ENCODE measurements around the gene CFAP54. TPM values are rescaled to one million over a fixed set of nuclear protein-coding genes. Genes with fewer than 3 reads are reported as not detected.

Gene CFAP54
- total RNA-seq, 1 donor from 2014 or later = 0.64 TPM

DNA sequence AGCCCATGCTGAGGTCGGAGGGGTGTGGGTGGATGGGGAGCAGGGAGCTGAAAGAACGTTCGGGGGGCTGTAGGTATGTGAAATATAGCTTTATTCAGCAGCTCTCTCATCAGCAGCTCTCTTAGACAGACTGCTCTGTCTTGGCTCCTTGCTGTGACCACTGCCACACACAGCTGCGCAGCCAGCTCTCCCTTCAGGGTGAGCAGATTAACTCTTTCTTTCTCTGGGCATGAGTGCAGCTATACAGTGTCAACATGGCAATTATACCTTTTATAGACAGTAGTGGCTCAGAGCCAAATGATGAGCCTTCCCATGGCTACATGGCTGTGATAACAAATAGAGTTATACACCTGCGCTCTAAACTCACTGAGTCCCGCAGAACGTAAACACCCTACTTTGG lies 280.0 kb downstream of the CFAP54 start:
- CTCF ChIA-PET = no interaction called here
- no peak overlapping the region for H3K4me3 Mint-ChIP-seq
- no peak for ATAC-seq (ENCODE audit: low read depth)
- H3K9me3 Mint-ChIP-seq = peaks cover 4% of the 10 kb centered on the region
- H3K27me3 Mint-ChIP-seq = peaks cover 11% of the 10 kb centered on the region
- POLR2A ChIA-PET = no interaction called here
- H3K27ac Mint-ChIP-seq = no peak overlapping the region
- no peaks in the 10 kb centered on the region for H3K4me1 Mint-ChIP-seq
- DNase-seq = no peak
- intact Hi-C loops (cut with micrococcal nuclease) = no loop called here
- H3K36me3 Mint-ChIP-seq (ENCODE audit: low read depth) = no peaks in the 10 kb centered on the region
- no peak for TF ChIP-seq CTCF (IDR thresholded peaks at IDR 0.05)

- no peak for ATAC-seq (ENCODE audit: low read depth)
- CTCF ChIA-PET = no interaction called here
Measured at GRCh38 chr12:96770219-96771102, 281.1 kb downstream of the CFAP54 start.

GRCh38 chr12:96773031-96773430 lies 283.7 kb downstream of the CFAP54 start:
- ChIA-PET CTCF (no interaction called here), POLR2A (no interaction called here)
- H3K36me3 Mint-ChIP-seq (ENCODE audit: low read depth) = no peaks in the 10 kb centered on the region
- TF ChIP-seq CTCF (IDR thresholded peaks at IDR 0.05) = no peak
- H3K4me3 Mint-ChIP-seq = no peak overlapping the region
- peaks cover 2% of the 10 kb centered on the region for H3K27me3 Mint-ChIP-seq
- peaks cover 4% of the 10 kb centered on the region for H3K9me3 Mint-ChIP-seq
- intact Hi-C loops (cut with micrococcal nuclease) = no loop called here
- H3K4me1 Mint-ChIP-seq = no peaks in the 10 kb centered on the region
- ATAC-seq (ENCODE audit: low read depth) (no peak), DNase-seq (no peak)
- no peak overlapping the region for H3K27ac Mint-ChIP-seq

More at GRCh38 chr12:96770219-96771102, 281.1 kb downstream of the CFAP54 start:
- Mint-ChIP-seq H3K9me3 (peaks cover 4% of the 10 kb centered on the region), H3K27ac (no peak overlapping the region), H3K36me3 (ENCODE audit: low read depth) (no peaks in the 10 kb centered on the region), H3K27me3 (peaks cover 11% of the 10 kb centered on the region), H3K4me1 (no peaks in the 10 kb centered on the region), H3K4me3 (no peak overlapping the region)
- POLR2A ChIA-PET = no interaction called here
- intact Hi-C loops (cut with micrococcal nuclease) = no loop called here
- DNase-seq = no peak
- TF ChIP-seq CTCF (IDR thresholded peaks at IDR 0.05) = no peak

- Mint-ChIP-seq H3K27ac (no peak overlapping the region), H3K4me3 (no peak overlapping the region), H3K36me3 (ENCODE audit: low read depth) (no peaks in the 10 kb centered on the region), H3K27me3 (peaks cover 4% of the 10 kb centered on the region), H3K4me1 (no peaks in the 10 kb centered on the region), H3K9me3 (peaks cover 4% of the 10 kb centered on the region)
- DNase-seq (no peak), ATAC-seq (ENCODE audit: low read depth) (no peak)
- TF ChIP-seq CTCF (IDR thresholded peaks at IDR 0.05) = no peak
- intact Hi-C loops (cut with micrococcal nuclease) = no loop called here
- CTCF ChIA-PET = no interaction called here
- POLR2A ChIA-PET = no interaction called here
Measured at GRCh38 chr12:96774496-96775256, 285.3 kb downstream of the CFAP54 start.

- intact Hi-C loops (cut with micrococcal nuclease) = no loop called here
- POLR2A ChIA-PET = no interaction called here
- DNase-seq (no peak), ATAC-seq (ENCODE audit: low read depth) (no peak)
- Mint-ChIP-seq H3K4me1 (no peaks in the 10 kb centered on the region), H3K36me3 (ENCODE audit: low read depth) (no peaks in the 10 kb centered on the region), H3K4me3 (no peak overlapping the region), H3K9me3 (peaks cover 4% of the 10 kb centered on the region), H3K27me3 (peaks cover 4% of the 10 kb centered on the region), H3K27ac (no peak overlapping the region)
- no peak for TF ChIP-seq CTCF (IDR thresholded peaks at IDR 0.05)
- CTCF ChIA-PET = no interaction called here
Measured at GRCh38 chr12:96776908-96777307, 287.5 kb downstream of the CFAP54 start.

Data from activated B cell treated with CpG ODN at 0.5 μM for 24 hours (primary cell).